GM21576 (cell line): ENCODE measurements around the gene BRD8.
A peak's percentile ranks its signal among the peaks of the same experiment; 100 is the strongest.
"Not testable (repeated sequence)": the region's sequence is repeated elsewhere in the genome, so short reads cannot be mapped to it uniquely, and the experiment has no call there.

Experiments used
- ATAC-seq: cut with Tn5 transposase; IDR thresholded peaks from one replicate; pipeline ENCODE4 v1.9.1; 2021; ENCODE audit warnings: mild to moderate bottlenecking, moderate library complexity; ENCODE audit not compliant: unreplicated experiment

The BRD8 gene

GRCh38 chr5:138178516-138179276 lies at the start of gene BRD8, which contains the start of gene KIF20A:
BRD8 (minus strand) TSS chr5:138178630; CDS start chr5:138178614, 16 bp downstream.
KIF20A (plus strand) TSS chr5:138179112; CDS start chr5:138179681, 569 bp downstream.
- peak; percentile 82 for ATAC-seq

GRCh38 chr5:138226910-138227309 lies 48.5 kb upstream of the BRD8 start:
- ATAC-seq = no peak

GRCh38 chr5:138224712-138225111 lies 46.3 kb upstream of the BRD8 start:
- ATAC-seq = no peak

- ATAC-seq = no peak
Observed at GRCh38 chr5:138223532-138223931, 45.1 kb upstream of the BRD8 start.

- ATAC-seq = no peak
Observed at GRCh38 chr5:138216799-138217198, 38.4 kb upstream of the BRD8 start.

- ATAC-seq = peak; percentile 96
Observed at GRCh38 chr5:138213161-138214029, 35.0 kb upstream of the BRD8 start, which contains the start of gene CDC23. CDC23 (minus strand) TSS chr5:138213323; CDS start chr5:138213312, 11 bp downstream.

- peak; percentile 10 for ATAC-seq
Observed at GRCh38 chr5:138212828-138213160, 34.4 kb upstream of the BRD8 start.

GRCh38 chr5:138210985-138211384 lies 32.6 kb upstream of the BRD8 start:
- no peak for ATAC-seq

- not testable (repeated sequence) for ATAC-seq
Observed at GRCh38 chr5:138193859-138194258, 15.4 kb upstream of the BRD8 start.

- no peak for ATAC-seq
Observed at GRCh38 chr5:138192826-138193225, 14.4 kb upstream of the BRD8 start.

- no peak for ATAC-seq
Observed at GRCh38 chr5:138188626-138189025, 10.2 kb upstream of the BRD8 start.

- ATAC-seq = no peak
Observed at GRCh38 chr5:138186002-138186447, 7.6 kb upstream of the BRD8 start.

- ATAC-seq = no peak
Observed at GRCh38 chr5:138182808-138183207, 4.4 kb upstream of the BRD8 start.

- no peak for ATAC-seq
Observed at GRCh38 chr5:138180841-138181240, 2.4 kb upstream of the BRD8 start.

- no peak for ATAC-seq
Observed at GRCh38 chr5:138180183-138180782, 1.9 kb upstream of the BRD8 start.

GRCh38 chr5:138179277-138179857 lies 937 bp upstream of the BRD8 start:
- ATAC-seq = peak; percentile 3

- peak; percentile 3 for ATAC-seq
Observed at GRCh38 chr5:138177941-138178515, 402 bp downstream of the BRD8 start.

- ATAC-seq = no peak
Observed at GRCh38 chr5:138170299-138170698, 8.1 kb downstream of the BRD8 start.

- no peak for ATAC-seq
Observed at GRCh38 chr5:138169124-138169523, 9.3 kb downstream of the BRD8 start.

GRCh38 chr5:138163721-138164120 lies 14.7 kb downstream of the BRD8 start:
- ATAC-seq = no peak

GRCh38 chr5:138160706-138161105 lies 17.7 kb downstream of the BRD8 start:
- ATAC-seq = no peak
